K562 (cell line): ENCODE measurements around the gene CATSPER1. TPM values are rescaled to one million over a fixed set of nuclear protein-coding genes. Genes with fewer than 3 reads are reported as not detected.

Experiments
- ATAC-seq: fragments of 200-7000 bp; cut with Tn5 transposase; 3 replicates; pipeline ENCODE4 v1.9.1; 2020; ENCODE audit warnings: moderate library complexity
- BruUV-seq: library from RNA; stranded (reverse); fragments of 400-500 nt; replicated peaks from 2 replicates; lab custom pipeline; 2021; lab: Mats Ljungman, UMichigan
- CTCF ChIA-PET: fragments of 300-600 bp; formaldehyde crosslinking; extraction: SDS; loops from one replicate; lab custom pipeline; 2021; ENCODE audit warnings: low intra/inter-chr PET ratio; lab: Yijun Ruan, JAX
- POLR2A ChIA-PET: fragments of 300-600, 350-650 bp; sonication (Branson Sonifier 250); formaldehyde crosslinking; extraction: SDS; loops from one replicate; lab custom pipeline; 2021; ENCODE audit warnings: antibody characterized with exemption, inconsistent platforms; lab: Yijun Ruan, JAX
- DNase-seq, 4 experiments: peaks; one replicate each; pipeline versions ENCODE4 v3.0.0 to v3.0.0-alpha.2; 2011 to 2018; ENCODE audit warnings: low spot score in 3 of 4, mixed read lengths in 3 of 4; ENCODE audit errors: extremely low read depth in 1 of 4
- FAIRE-seq: peaks from 2 replicates; lab custom pipeline; 2011; peaks lifted over from hg19 to GRCh38; lab: Jason Lieb, UNC
- H2AFZ ChIP-seq: 2 replicates; pipeline ENCODE4 v1.6.0; 2011; ENCODE audit warnings: low read depth, low read length, control low read depth, inconsistent platforms
- H3K27ac ChIP-seq: fragments of 200-600 bp; 3 replicates; pipeline ENCODE4 v1.8.0; 2011; ENCODE audit warnings: low read depth, mild to moderate bottlenecking, control low read depth, inconsistent platforms, low read length, moderate library complexity, mixed read lengths; ENCODE audit errors: extremely low read depth
- H3K27me3 ChIP-seq, 2 experiments: fragments of 300-600 bp in 1 of 2; 2 replicates in 1 of 2; 3 replicates in 1 of 2; pipeline versions ENCODE4 v1.6.0 to v1.8.0; 2011; ENCODE audit warnings: inconsistent platforms in 2 of 2, low read length in 2 of 2, mild to moderate bottlenecking in 1 of 2, mixed read lengths in 1 of 2, moderate library complexity in 1 of 2; ENCODE audit not compliant: control insufficient read depth in 2 of 2, insufficient read depth in 2 of 2
- H3K36me3 ChIP-seq: fragments of 300-600 bp; 3 replicates; pipeline ENCODE4 v1.8.0; 2011; ENCODE audit warnings: mild to moderate bottlenecking, low read length, inconsistent platforms; ENCODE audit not compliant: control insufficient read depth, insufficient read depth
- H3K4me1 ChIP-seq, 2 experiments: fragments of 200-600 bp in 1 of 2; replicated peaks in 1 of 2; 2 replicates in 1 of 2; 3 replicates in 1 of 2; pipeline versions ENCODE4 v1.5.1 to v1.8.0; 2011; ENCODE audit warnings: inconsistent platforms in 2 of 2, low read length in 2 of 2, mild to moderate bottlenecking in 1 of 2, mixed read lengths in 1 of 2, moderate library complexity in 1 of 2; ENCODE audit not compliant: control insufficient read depth in 2 of 2, insufficient read depth in 2 of 2
- H3K4me2 ChIP-seq: 2 replicates; pipeline ENCODE4 v1.6.1; 2011; ENCODE audit warnings: low read length, control low read depth, inconsistent platforms, mixed read lengths; ENCODE audit not compliant: insufficient read depth
- H3K4me3 ChIP-seq: fragments of 200-600 bp; sonication (generic), shearing (Covaris generic); 2 replicates; pipeline ENCODE4 v1.5.1; 2016; ENCODE audit warnings: control low read depth, inconsistent platforms
- H3K79me2 ChIP-seq: fragments of 200-600 bp; 3 replicates; pipeline ENCODE4 v1.8.0; 2011; ENCODE audit warnings: low read length, inconsistent platforms; ENCODE audit not compliant: control insufficient read depth, insufficient read depth
- H3K9ac ChIP-seq, 2 experiments: 2 replicates each; pipeline versions ENCODE4 v1.6.0 to v1.6.1; 2011; ENCODE audit warnings: low read depth in 2 of 2, low read length in 2 of 2, control low read depth in 1 of 2, inconsistent platforms in 1 of 2, mild to moderate bottlenecking in 1 of 2, mixed read lengths in 1 of 2; ENCODE audit not compliant: insufficient read depth in 1 of 2
- H3K9me1 ChIP-seq: one replicate; pipeline ENCODE4 v1.6.0; 2011; ENCODE audit warnings: inconsistent platforms, mild to moderate bottlenecking, low read length, moderate library complexity; ENCODE audit not compliant: control insufficient read depth, insufficient read depth
- H3K9me3 ChIP-seq: replicated peaks from 2 replicates; pipeline ENCODE4 v1.5.1; 2011; ENCODE audit warnings: low read depth, low read length, inconsistent platforms; ENCODE audit not compliant: control insufficient read depth, insufficient read depth
- H4K20me1 ChIP-seq: replicated peaks from 2 replicates; pipeline ENCODE4 v1.6.1; 2011; ENCODE audit warnings: low read length, inconsistent platforms, mixed read lengths; ENCODE audit not compliant: control insufficient read depth, insufficient read depth
- C11orf30 ChIP-seq: fragments of 450-650 bp; IDR thresholded peaks from 2 replicates; pipeline ENCODE4 v1.6.1; 2016; ENCODE audit warnings: low read depth, mild to moderate bottlenecking
- ELF1 ChIP-seq: fragments of 200-800 bp; sonication (Bioruptor generic); IDR thresholded peaks from 2 replicates; pipeline ENCODE4 v1.6.1; 2016; ENCODE audit warnings: missing genetic modification characterization, missing compliant biosample characterization
- EP400 ChIP-seq: fragments of 450-650 bp; IDR thresholded peaks from 2 replicates; pipeline ENCODE4 v1.6.1; 2017; ENCODE audit warnings: antibody characterized with exemption, mild to moderate bottlenecking, moderate library complexity
- HCFC1 ChIP-seq: IDR thresholded peaks from 2 replicates; pipeline ENCODE4 v1.6.1; 2012; ENCODE audit warnings: low read depth, low read length, improper control_type of control experiment
- KAT2B ChIP-seq: IDR thresholded peaks from one replicate; pipeline ENCODE4 v1.6.1; 2012; ENCODE audit warnings: low read depth, mild to moderate bottlenecking, control low read depth, inconsistent platforms, low read length, moderate library complexity
- L3MBTL2 ChIP-seq: fragments of 450-650 bp; IDR thresholded peaks from 2 replicates; pipeline ENCODE4 v1.6.1; 2016; ENCODE audit warnings: mild to moderate bottlenecking, moderate library complexity
- MYC ChIP-seq, 2 experiments: fragments of 250-450 bp in 1 of 2; sonication (Bioruptor Pico) in 1 of 2; IDR thresholded peaks; 2 replicates each; pipeline versions ENCODE4 v1.5.1 to v1.6.1; 2012 to 2021; ENCODE audit warnings: low read depth in 2 of 2, borderline replicate concordance in 1 of 2, improper control_type of control experiment in 1 of 2, low read length in 1 of 2, mild to moderate bottlenecking in 1 of 2, moderate library complexity in 1 of 2
- PHB ChIP-seq: fragments of 250-450 bp; sonication (Bioruptor Pico); IDR thresholded peaks from 2 replicates; pipeline ENCODE4 v1.5.0; 2021
- PURB ChIP-seq: sonication (generic); formaldehyde crosslinking; IDR thresholded peaks from 2 replicates; pipeline ENCODE4 v1.9.0; 2021; ENCODE audit warnings: low read depth, mild to moderate bottlenecking, missing genetic modification reagents
- SP2 ChIP-seq: IDR thresholded peaks from 2 replicates; pipeline ENCODE4 v1.6.1; 2011; ENCODE audit warnings: mild to moderate bottlenecking, low read depth, low read length, moderate library complexity; ENCODE audit not compliant: poor library complexity, severe bottlenecking; ENCODE audit errors: extremely low read depth
- STAT5A ChIP-seq: IDR thresholded peaks from 2 replicates; pipeline ENCODE4 v1.6.1; 2012; ENCODE audit warnings: low read length, inconsistent platforms, borderline replicate concordance
- ZNF146 ChIP-seq: IDR thresholded peaks from one replicate; pipeline ENCODE4 v1.6.1; 2018; ENCODE audit warnings: missing compliant biosample characterization; ENCODE audit not compliant: unreplicated experiment
- ZNF75A ChIP-seq: fragments of 450-650 bp; formaldehyde crosslinking; IDR thresholded peaks from 2 replicates; pipeline ENCODE4 v1.4.0; 2020; ENCODE audit warnings: mild to moderate bottlenecking
- WGBS: fragments of 100-300 bp; shearing (Covaris generic); methylation state at CpG from one replicate; pipeline ENCODE4 v1.1.6; 2016; ENCODE audit warnings: low coverage, mixed read lengths; ENCODE audit not compliant: insufficient coverage; ENCODE audit errors: missing lambda C conversion rate; 5-methylcytosine and 5-hydroxymethylcytosine counted together
- in situ Hi-C: fragments of 300-500 bp; cut with MboI; formaldehyde crosslinking; loops from 4 replicates; pipeline ENCODE4 v1.15.0; 2018; ENCODE audit warnings: inconsistent platforms, mixed read lengths
- intact Hi-C: fragments of 100-400 bp; cut with micrococcal nuclease; formaldehyde crosslinking; loops from 2 replicates; pipeline ENCODE4 v1.14.2; 2022
- polyA plus RNA-seq, 8 experiments: library from polyadenylated mRNA; depleted of rRNA in 4 of 8; stranded (reverse) in 5 of 8; unstranded in 3 of 8; fragments of >200 nt; fragmentation: Nextera tagmentation in 2 of 8; fragmentation: Illumina TruSeq in 1 of 8; extraction: Ambion mirVana in 2 of 8; extraction: Trizol in 1 of 8; gene quantifications; 2 replicates each; pipeline versions ENCODE4 v1.2.1 to v1.2.3, GENCODE V29; 2011 to 2014; ENCODE audit warnings: inconsistent platforms in 1 of 8, missing spikeins in 1 of 8
- total RNA-seq, 7 experiments: library from RNA; depleted of rRNA in 6 of 7; stranded (reverse); fragments of >200 nt in 6 of 7; fragmentation: Illumina TruSeq in 2 of 7; extraction: Trizol in 2 of 7; gene quantifications; 2 replicates each; pipeline versions ENCODE4 v1.2.1 to v1.2.3, GENCODE V29; 2011 to 2021; ENCODE audit warnings: low replicate concordance in 1 of 7
- TF ChIP-seq, protein P1 (sequence below): fragments of 150-350 bp; conservative IDR thresholded peaks from 2 replicates; pipeline ENCODE4 v1.6.1; 2014; ENCODE audit warnings: low read length
- TF ChIP-seq, protein P2 (sequence below): fragments of 250-450 bp; sonication (Bioruptor Pico); IDR thresholded peaks from 2 replicates; pipeline ENCODE4 v1.8.0; 2022; ENCODE audit warnings: inconsistent platforms, mild to moderate bottlenecking, moderate library complexity, borderline replicate concordance

Gene CATSPER1
- total and polyA plus RNA-seq, 9 of the 15 experiments (the other 6 are each of a cell fraction or from before 2014, with no cell fraction given), result 0.21 to 3.3 (median 0.76) TPM

DNA sequence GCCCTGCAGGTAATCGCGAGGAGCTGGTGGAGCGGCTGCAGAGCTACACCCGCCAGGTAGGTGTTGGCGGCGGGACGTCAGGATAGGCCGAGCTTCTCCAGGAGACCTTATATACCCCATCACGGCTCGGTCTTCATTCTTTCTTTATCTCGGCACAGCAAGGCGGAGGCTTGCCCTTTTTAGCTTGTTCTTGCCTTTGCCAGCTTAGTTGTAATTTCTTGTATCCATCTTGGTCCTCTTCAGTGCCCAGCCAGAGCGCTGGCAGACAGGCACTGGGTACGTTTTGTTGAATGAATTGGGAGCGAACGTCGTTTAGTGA is 26.3 kb upstream of the CATSPER1 start (continued):
- TF ChIP-seq, protein P1, sequence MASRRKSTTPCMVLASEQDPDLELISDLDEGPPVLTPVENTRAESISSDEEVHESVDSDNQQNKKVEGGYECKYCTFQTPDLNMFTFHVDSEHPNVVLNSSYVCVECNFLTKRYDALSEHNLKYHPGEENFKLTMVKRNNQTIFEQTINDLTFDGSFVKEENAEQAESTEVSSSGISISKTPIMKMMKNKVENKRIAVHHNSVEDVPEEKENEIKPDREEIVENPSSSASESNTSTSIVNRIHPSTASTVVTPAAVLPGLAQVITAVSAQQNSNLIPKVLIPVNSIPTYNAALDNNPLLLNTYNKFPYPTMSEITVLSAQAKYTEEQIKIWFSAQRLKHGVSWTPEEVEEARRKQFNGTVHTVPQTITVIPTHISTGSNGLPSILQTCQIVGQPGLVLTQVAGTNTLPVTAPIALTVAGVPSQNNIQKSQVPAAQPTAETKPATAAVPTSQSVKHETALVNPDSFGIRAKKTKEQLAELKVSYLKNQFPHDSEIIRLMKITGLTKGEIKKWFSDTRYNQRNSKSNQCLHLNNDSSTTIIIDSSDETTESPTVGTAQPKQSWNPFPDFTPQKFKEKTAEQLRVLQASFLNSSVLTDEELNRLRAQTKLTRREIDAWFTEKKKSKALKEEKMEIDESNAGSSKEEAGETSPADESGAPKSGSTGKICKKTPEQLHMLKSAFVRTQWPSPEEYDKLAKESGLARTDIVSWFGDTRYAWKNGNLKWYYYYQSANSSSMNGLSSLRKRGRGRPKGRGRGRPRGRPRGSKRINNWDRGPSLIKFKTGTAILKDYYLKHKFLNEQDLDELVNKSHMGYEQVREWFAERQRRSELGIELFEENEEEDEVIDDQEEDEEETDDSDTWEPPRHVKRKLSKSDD, result no peak
- no peak for TF ChIP-seq STAT5A
- no peak for TF ChIP-seq PURB (CRISPR knock-in tag)
- TF ChIP-seq PHB (CRISPR knock-in tag), result no peak
- no peak for TF ChIP-seq ZNF75A (CRISPR knock-in tag)

DNA sequence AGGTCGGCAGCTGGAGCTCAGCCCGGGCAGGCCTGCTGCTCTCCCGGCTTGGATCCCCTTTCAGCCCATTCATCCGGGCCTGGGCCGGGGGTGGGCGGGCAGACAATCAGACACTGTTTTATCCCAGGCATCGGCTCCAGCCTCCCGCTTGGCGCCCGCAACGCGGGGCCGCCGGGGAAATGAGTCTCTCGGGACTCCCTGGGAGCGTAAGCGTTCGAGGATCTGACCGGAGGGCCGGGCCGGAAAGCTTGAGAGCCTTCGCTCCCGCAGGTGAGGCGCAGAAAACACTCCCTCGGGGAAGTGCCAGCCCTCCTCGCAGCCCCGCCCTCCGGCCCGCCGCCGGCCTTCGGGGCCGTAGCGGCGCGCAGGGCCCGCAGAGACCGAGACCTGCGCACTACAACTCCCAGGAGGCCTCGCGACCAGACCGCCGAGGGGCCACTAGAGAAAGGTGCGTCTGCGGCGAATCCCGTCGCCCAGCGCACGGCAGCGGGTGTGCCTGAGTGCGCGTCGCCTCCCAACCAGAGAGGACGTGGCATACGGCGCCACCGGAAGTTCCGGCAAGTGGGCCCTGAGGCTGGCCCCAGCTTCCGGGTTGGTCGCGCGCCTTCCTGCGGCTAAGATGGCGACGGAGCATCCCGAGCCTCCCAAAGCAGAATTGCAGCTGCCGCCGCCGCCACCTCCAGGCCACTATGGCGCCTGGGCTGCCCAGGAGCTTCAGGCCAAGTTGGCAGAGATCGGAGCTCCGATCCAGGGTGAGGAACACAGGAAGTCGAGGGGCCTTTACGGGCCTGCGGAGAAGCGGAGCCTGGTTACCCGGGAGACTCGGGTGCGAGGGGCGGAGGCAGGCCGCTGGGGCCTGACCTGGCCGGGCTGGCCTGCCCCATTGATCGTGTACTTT is 25.7 kb upstream of the CATSPER1 start, which contains the start of gene SF3B2:
Gene SF3B2, plus strand, starts transcription at position 599 of the 898 bp plus-strand sequence. Its CDS starts 21 bp downstream, at position 620.
- ATAC-seq (peak; percentile 98), DNase-seq (peak; percentile 92 to 99 (median 94)), FAIRE-seq (peak; percentile 98)
- CTCF ChIA-PET, result no interaction called here
- Histone ChIP-seq H3K9me1 (no peaks in the 10 kb centered on the region), H3K9me3 (no peaks in the 10 kb centered on the region), H3K27me3 (no peaks in the 10 kb centered on the region), H3K36me3 (peaks cover 43% of the 10 kb centered on the region), H3K4me2 (peak within 1 kb of the TSS; percentile 99), H3K9ac (peak within 1 kb of the TSS; percentile 98 to 99), H2AFZ (peak within 1 kb of the TSS; percentile 96), H4K20me1 (no peaks in the 10 kb centered on the region), H3K4me3 (peak within 1 kb of the TSS; percentile 89), H3K79me2 (peaks cover 31% of the 10 kb centered on the region), H3K27ac (peak within 1 kb of the TSS; percentile 85), H3K4me1 (peaks cover 16 to 33% of the 10 kb centered on the region in 2 experiments)
- WGBS, result 1% methylated on average over 83 of the region's 84 CpGs
- in situ Hi-C loops, result no loop called here
- intact Hi-C loops, result no loop called here
- BruUV-seq, result no TSS peak
- POLR2A ChIA-PET, result interaction anchor here (0.5 to 4.8 kb wide), 15 partner anchors 8 to 427 kb away, joined by 3 to 32 read pairs (median 4); partner anchors contain the start of genes CATSPER1 and MUS81
- TF ChIP-seq MYC (IDR thresholded peaks at IDR 0.05; ENCODE audit: low read depth, low read length) (peak; percentile 89), MYC (CRISPR knock-in tag; IDR thresholded peaks at IDR 0.05; ENCODE audit: borderline replicate concordance, low read depth) (no peak; the same call in 1 of the 2 replicates), C11orf30 (peak; percentile 97), HCFC1 (peak; percentile 97), ELF1 (tag) (peak; percentile 98), L3MBTL2 (peak; percentile 66), ZNF146 (CRISPR knock-in tag) (no peak), EP400 (peak; percentile 96), SP2 (peak; percentile 15), KAT2B (no peak)
- TF ChIP-seq, protein P2, sequence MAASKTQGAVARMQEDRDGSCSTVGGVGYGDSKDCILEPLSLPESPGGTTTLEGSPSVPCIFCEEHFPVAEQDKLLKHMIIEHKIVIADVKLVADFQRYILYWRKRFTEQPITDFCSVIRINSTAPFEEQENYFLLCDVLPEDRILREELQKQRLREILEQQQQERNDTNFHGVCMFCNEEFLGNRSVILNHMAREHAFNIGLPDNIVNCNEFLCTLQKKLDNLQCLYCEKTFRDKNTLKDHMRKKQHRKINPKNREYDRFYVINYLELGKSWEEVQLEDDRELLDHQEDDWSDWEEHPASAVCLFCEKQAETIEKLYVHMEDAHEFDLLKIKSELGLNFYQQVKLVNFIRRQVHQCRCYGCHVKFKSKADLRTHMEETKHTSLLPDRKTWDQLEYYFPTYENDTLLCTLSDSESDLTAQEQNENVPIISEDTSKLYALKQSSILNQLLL (CRISPR knock-in tag), result no peak
